NCI-H2227 treated with DMSO at 0.1 percent for 48 hours (cell line): ENCODE data around the gene SMNDC1.
"Not testable (repeated sequence)": the region's sequence is repeated elsewhere in the genome, so short reads cannot be mapped to it uniquely, and the experiment has no call there.

Source experiments
- DNase-seq: peaks from one replicate; lab custom pipeline; 2025; lab: John Stamatoyannopoulos, UW

Gene SMNDC1

GRCh38 chr10:110284262-110284661, 20.5 kb downstream of the SMNDC1 start:
- no peak for DNase-seq

- DNase-seq: peak; percentile 30
These were observed 25.2 kb downstream of the SMNDC1 start for GRCh38 chr10:110279407-110279986.

- no peak for DNase-seq
These were observed 25.9 kb downstream of the SMNDC1 start for GRCh38 chr10:110278562-110279406.

GRCh38 chr10:110277591-110277990, 27.1 kb downstream of the SMNDC1 start:
- DNase-seq: no peak

GRCh38 chr10:110276603-110277002, 28.1 kb downstream of the SMNDC1 start:
- DNase-seq: no peak

DNA sequence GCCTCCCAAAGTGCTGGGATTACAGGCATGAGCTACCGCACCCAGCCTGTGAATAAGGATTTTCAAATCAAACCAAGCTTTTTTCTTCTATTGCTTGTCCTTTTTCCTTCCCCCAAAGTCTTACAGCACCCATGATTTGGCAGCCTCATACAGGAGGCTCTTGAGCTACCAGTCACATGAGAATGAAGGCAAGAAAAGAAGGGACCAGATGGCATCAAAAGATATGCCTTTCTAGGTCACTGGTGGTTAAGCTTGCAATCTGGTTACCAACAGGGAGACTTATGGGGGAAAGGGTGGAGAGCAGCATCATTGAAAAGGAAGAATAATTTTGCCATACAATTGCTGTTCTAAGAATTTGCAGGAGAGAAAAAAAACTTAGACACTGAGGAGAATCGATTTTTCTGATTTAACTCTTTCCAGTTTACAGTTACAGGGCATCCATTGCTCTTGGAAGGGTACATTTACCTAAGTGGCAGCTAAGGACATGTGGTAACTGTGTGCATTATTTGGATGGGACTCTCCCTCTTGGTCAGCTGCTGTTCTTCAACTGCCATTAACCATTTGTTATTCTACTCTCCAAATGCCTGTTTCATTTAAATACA, 29.5 kb downstream of the SMNDC1 start:
- DNase-seq: no peak

DNA sequence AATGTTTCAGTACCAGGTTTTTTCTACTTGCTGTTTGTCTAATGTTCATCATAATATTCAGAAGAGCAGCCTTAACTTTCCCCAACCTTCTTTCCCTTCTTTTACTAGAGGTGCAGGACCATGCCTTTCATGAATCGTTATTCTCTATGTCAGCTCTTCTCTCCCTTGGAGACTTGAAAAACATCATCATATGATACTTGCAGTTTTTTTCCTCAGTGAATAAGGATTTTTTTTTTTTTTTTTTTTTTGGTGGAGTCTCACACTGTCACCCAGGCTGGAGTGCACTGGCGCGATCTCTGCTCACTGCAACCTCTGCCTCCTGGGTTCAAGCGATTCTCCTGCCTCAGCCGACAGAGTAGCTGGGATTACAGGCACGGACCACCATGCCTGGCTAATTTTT, 30.1 kb downstream of the SMNDC1 start:
- no peak for DNase-seq

DNA sequence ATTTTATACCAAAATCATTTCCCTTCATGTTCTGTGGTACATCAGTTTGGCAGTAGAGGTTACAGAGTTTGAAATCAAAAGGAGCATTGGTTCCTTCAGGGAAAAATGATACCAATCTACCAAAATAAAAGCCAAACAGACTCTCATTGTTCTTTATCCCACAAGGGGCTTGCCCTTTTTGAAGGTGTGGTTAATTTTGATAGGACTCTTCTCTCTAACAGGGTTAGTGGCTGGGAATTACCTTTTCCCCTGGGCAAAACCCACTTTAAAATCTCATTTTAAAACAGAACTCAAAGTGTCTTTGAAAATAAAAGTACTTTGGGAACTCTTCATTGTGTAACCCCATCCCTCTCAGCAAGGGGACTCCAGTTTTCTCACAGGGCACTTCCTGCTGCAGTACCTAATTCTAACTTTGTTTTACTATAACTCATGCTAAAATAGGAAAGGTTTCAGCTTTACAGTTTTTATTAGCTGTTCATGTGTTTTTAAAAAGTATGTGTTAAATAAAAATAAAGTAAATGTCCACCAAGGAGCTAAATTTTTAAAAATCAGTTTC, 30.6 kb downstream of the SMNDC1 start:
- DNase-seq: no peak

DNA sequence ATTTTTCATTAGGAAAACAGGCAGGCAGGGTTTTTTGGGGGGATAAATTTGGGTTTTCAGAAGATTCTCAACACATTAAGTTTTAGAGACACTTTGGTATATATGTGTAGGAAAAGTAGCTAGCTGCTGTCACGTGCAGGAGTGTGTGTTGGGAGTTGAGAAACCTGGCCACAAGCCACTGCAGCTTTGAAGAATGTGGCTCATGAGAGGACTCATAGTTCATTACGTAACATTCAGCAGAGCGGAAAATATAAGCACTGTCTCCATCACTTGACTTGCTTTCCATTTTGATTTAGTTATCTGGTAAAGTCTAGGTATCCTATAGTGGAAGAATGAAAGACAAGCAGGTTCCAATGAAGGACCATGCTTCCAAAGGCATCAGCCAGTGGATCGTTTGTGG, 31.2 kb downstream of the SMNDC1 start:
- DNase-seq: no peak

- DNase-seq: not testable (repeated sequence)
These were observed 31.7 kb downstream of the SMNDC1 start for GRCh38 chr10:110272995-110273394.

GRCh38 chr10:110269374-110270318, 35.1 kb downstream of the SMNDC1 start:
- DNase-seq: no peak

DNA sequence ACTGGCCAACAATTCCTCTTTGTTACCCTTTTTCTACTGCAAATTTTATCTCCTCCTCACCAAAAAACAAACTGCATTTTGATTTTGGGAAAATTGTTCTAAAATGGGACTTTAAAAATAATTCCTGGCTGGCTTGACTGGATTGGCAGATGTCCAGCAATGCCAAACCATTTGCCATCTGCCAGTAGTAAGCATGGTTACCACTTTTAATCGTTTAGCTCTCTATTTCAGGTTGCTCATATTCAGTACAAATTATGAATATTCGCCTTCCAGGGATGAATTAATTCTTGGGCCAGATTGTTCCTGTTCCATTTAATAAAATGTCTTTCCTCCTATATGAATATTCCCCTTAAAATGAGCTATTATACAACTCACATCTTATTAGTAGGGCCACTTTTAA, 35.7 kb downstream of the SMNDC1 start:
- no peak for DNase-seq

GRCh38 chr10:110268442-110268841, 36.3 kb downstream of the SMNDC1 start:
- no peak for DNase-seq

DNA sequence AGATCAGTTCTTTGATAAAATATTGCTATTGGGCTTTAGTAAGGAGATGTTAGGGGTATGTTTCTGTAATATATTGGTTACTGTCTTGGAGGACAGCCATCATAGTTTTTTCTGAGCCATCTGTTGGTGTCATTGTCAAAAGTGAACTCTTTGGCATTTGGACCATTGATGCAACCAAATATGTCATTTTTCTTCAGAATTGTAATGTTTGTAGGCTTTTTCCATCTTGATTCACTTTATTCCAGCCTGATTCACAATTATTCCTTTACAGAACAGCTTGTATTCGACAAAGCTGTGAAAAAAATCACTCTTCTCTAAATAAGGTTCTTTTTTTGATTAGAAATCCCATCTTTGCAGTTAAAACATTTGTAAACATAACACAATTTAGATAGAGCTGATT, 37.4 kb downstream of the SMNDC1 start:
- no peak for DNase-seq

GRCh38 chr10:110265573-110266193, 39.0 kb downstream of the SMNDC1 start:
- peak; percentile 61 for DNase-seq

DNA sequence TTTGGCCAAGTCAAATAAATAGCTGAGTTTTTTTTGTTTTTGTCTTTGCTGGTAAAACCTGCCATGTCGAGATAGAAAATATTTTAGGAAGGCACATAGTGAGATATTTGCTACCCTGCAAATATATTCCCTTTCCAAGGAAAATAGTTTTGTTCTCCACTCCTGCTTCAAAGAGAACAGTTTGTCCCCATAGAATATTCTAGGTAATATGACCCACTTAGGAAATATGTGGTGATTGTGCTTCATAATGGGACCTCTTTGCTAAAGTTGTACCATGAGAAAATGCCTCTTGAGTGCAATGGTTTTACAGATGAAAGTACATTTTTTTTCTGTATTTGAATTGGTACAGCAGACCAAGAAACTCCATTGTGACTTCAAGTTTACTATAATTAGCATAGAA, 41.6 kb downstream of the SMNDC1 start:
- no peak for DNase-seq

DNA sequence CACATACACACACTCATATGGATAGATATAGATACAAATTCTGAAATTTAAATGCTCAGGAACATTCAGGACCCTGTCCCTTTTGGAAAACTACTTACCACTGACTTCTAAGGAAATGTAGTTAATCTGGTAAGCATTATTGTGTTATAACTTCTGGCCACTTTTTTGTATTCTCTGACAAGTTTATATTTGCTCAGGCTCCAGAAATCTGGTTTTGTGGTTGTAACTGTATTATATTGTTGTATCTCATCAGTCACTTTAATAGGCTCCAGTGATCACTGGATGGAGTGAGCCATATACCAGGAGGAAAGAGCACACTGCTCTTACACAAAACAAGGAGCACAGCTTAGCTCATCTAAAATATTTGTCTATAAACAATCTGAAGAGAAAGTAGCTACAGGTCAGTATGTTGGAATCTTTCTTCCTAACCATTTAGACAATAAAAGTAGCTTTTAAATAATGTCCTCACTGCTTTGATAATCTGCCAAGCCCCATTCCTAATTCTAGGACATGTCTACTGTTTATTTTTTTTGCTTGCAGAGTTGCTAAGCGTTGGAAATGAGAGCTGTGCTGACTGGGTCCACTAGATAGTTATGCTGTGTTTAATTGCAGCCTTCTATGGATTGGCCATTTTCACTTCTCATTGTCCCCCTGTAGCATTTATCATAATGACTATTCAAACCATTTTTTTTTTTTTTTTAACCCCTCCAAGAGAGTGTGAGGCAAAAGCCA, 43.8 kb downstream of the SMNDC1 start:
- DNase-seq: no peak

GRCh38 chr10:110259317-110259716, 45.4 kb downstream of the SMNDC1 start:
- DNase-seq: no peak

GRCh38 chr10:110258542-110258941, 46.2 kb downstream of the SMNDC1 start:
- DNase-seq: no peak

- no peak for DNase-seq
These were observed 50.3 kb downstream of the SMNDC1 start for GRCh38 chr10:110254467-110254866.

DNA sequence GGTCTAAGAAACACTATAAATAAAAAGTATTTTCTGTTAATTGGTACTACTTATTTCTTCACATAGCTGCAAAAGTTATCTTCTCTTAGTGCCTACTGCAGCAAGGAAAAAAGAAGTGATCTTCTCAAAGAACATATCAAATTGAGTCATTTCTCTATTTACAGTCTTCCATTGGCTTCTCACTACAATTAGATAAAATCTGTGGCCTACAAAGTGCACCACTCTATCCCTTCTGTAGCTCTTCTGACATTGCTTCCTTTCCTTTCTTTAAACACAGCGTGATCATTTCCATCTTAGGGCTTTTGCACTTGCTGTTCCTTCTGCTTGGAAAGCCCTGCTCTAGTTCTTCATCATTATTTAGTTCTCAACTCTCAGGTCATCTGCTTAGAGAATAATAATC, 52.6 kb downstream of the SMNDC1 start:
- DNase-seq: no peak
